Stomach (tissue), 9 donors: Measurements from ENCODE around the gene LZIC. TPM values are rescaled to one million over a fixed set of nuclear protein-coding genes. Genes with fewer than 3 reads are reported as not detected.

Experiments
- DNase-seq, 2 donors: peaks; one replicate each; pipeline versions ENCODE4 v3.0.0 to v3.0.0-alpha.2; 2013 to 2019
- H3K27ac ChIP-seq, 5 donors: fragments of 200-600 bp in 4 of 5; sonication (generic) in 4 of 5; one replicate each; pipeline ENCODE4 v1.5.1; 2013 to 2019; ENCODE audit warnings: mild to moderate bottlenecking in 1 of 5, moderate library complexity in 1 of 5
- H3K27me3 ChIP-seq, 3 donors: fragments of 200-600 bp; sonication (generic); one replicate each; pipeline ENCODE4 v1.5.1; 2017 to 2019; ENCODE audit warnings: mixed run types in 1 of 3
- H3K36me3 ChIP-seq, 4 donors: fragments of 200-600 bp; sonication (generic); 1 replicate in 3 of 4; 2 replicates in 1 of 4; pipeline ENCODE4 v1.5.1; 2016 to 2019
- H3K4me1 ChIP-seq, 4 donors: fragments of 200-600 bp; sonication (generic); one replicate each; pipeline ENCODE4 v1.5.1; 2016 to 2019
- H3K4me3 ChIP-seq, 4 donors: fragments of 200-600 bp; sonication (generic) in 3 of 4; one replicate each; pipeline ENCODE4 v1.5.1; 2016 to 2019; ENCODE audit warnings: mild to moderate bottlenecking in 1 of 4
- H3K9me3 ChIP-seq, 4 donors: fragments of 200-600 bp; sonication (generic); one replicate each; pipeline ENCODE4 v1.5.1; 2016 to 2019
- EP300 ChIP-seq: sonication (generic); formaldehyde crosslinking; IDR thresholded peaks from one replicate; pipeline ENCODE4 v1.6.1; 2017; ENCODE audit warnings: antibody characterized with exemption
- POLR2A ChIP-seq, 4 donors: fragments of 450-650 bp; IDR thresholded peaks; one replicate each; pipeline ENCODE4 v1.6.1; 2016; ENCODE audit warnings: antibody characterized with exemption in 4 of 4, control low read depth in 2 of 4, mild to moderate bottlenecking in 1 of 4, moderate library complexity in 1 of 4
- POLR2AphosphoS5 ChIP-seq, 3 donors: sonication (generic); formaldehyde crosslinking; IDR thresholded peaks; one replicate each; pipeline ENCODE4 v1.6.1; 2016; ENCODE audit warnings: antibody characterized with exemption in 3 of 3
- WGBS, 5 donors: extraction: QIAGEN DNeasy Blood & Tissue Kit in 3 of 5; methylation state at CpG; one replicate each; pipeline versions ENCODE4 v1.1.5 to v1.1.7; 2013 to 2018; 5-methylcytosine and 5-hydroxymethylcytosine counted together
- intact Hi-C: fragments of 100-400 bp; cut with DNase I; formaldehyde crosslinking; loops from one replicate; pipeline ENCODE4 v1.15.1; 2023; ENCODE audit warnings: low total_unique reads
- polyA plus RNA-seq, 3 donors: library from polyadenylated mRNA; stranded (reverse); fragments of 200-250 nt; gene quantifications; one replicate each; pipeline ENCODE4 v1.2.3, GENCODE V29; 2013
- total RNA-seq, 5 donors: library from RNA; depleted of rRNA; stranded (reverse); fragments of >200 nt; gene quantifications; one replicate each; pipeline versions ENCODE4 v1.1.0 to v1.2.3, GENCODE V29; 2014 to 2016
- TF ChIP-seq, protein P1 (sequence below), 7 experiments: fragments of 450-650 bp in 4 of 7; fragments of 200-600 bp in 3 of 7; sonication (generic) in 3 of 7; IDR thresholded peaks; one replicate each; pipeline ENCODE4 v1.5.1; 2016 to 2019; ENCODE audit warnings: antibody characterized with exemption in 7 of 7, control low read depth in 2 of 7, mild to moderate bottlenecking in 1 of 7
- donor health status: healthy with polysubstance abuse.
- donor health status: Bipolar disorder and iron deficiency.
- donor health status: healthy.

LZIC gene
- total and polyA plus RNA-seq, 8 donors: 1.8 to 32.5 (median 15.2) TPM

DNA sequence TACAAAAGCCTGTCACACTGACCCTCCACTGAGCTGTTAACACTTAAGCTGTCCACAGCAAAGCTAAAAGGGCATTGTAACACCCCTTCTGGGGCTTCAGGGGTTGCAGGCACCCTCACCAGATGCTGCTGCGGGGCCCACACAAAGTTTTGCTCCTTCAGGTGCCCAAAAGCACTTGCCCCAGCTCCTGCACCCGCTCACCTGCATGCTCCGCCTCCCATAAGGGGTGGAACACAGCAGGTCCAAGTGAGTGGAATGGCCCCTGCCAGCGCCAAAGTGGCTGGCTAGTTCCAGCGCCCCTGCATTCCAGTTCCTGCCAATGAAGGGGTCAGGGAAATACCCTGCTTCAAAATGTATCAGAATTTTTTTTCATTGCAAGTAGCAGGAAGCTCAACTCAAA is 46.6 kb upstream of the LZIC start:
- WGBS, 5 donors: 80 to 94% (median 84%) methylated on average over 5 of the region's 5 CpGs

GRCh38 chr1:9985001-9985400 is 41.8 kb upstream of the LZIC start:
- 37 to 44% (median 43%) methylated on average over 6 of the region's 6 CpGs for WGBS, 5 donors
- Histone ChIP-seq H3K27ac (peak overlapping the region in 2 of 5 donors; percentile 31 to 32), H3K36me3 (peaks cover 16 to 49% (median 47%) of the 10 kb centered on the region in 4 donors), H3K27me3 (no peaks in the 10 kb centered on the region), H3K9me3 (no peaks in the 10 kb centered on the region), H3K4me1 (peaks cover 0 to 4% (median 0%) of the 10 kb centered on the region in 4 donors), H3K4me3 (no peak overlapping the region)
- TF ChIP-seq, protein P1, sequence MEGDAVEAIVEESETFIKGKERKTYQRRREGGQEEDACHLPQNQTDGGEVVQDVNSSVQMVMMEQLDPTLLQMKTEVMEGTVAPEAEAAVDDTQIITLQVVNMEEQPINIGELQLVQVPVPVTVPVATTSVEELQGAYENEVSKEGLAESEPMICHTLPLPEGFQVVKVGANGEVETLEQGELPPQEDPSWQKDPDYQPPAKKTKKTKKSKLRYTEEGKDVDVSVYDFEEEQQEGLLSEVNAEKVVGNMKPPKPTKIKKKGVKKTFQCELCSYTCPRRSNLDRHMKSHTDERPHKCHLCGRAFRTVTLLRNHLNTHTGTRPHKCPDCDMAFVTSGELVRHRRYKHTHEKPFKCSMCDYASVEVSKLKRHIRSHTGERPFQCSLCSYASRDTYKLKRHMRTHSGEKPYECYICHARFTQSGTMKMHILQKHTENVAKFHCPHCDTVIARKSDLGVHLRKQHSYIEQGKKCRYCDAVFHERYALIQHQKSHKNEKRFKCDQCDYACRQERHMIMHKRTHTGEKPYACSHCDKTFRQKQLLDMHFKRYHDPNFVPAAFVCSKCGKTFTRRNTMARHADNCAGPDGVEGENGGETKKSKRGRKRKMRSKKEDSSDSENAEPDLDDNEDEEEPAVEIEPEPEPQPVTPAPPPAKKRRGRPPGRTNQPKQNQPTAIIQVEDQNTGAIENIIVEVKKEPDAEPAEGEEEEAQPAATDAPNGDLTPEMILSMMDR (IDR thresholded peaks at IDR 0.05): no peak
- TF ChIP-seq POLR2AphosphoS5 (IDR thresholded peaks at IDR 0.05): no peak
- no peak for TF ChIP-seq EP300
- no peak for TF ChIP-seq POLR2A (IDR thresholded peaks at IDR 0.05)
- DNase-seq: no peak
- intact Hi-C loops: no loop called here

More for the DNA sequence above, 46.6 kb upstream of the LZIC start:
- no peak overlapping the region for H3K4me3 ChIP-seq
- no peaks in the 10 kb centered on the region for H3K27me3 ChIP-seq
- peaks cover 0 to 22% (median 2%) of the 10 kb centered on the region in 4 donors for H3K4me1 ChIP-seq
- DNase-seq: no peak
- intact Hi-C loops: no loop called here
- no peaks in the 10 kb centered on the region for H3K9me3 ChIP-seq
- TF ChIP-seq EP300 (no peak), POLR2AphosphoS5 (IDR thresholded peaks at IDR 0.05) (no peak), POLR2A (IDR thresholded peaks at IDR 0.05) (no peak)
- TF ChIP-seq, protein P1 (IDR thresholded peaks at IDR 0.05): no peak
- no peak overlapping the region for H3K27ac ChIP-seq
- H3K36me3 ChIP-seq: peaks cover 0 to 5% (median 2%) of the 10 kb centered on the region in 4 donors

GRCh38 chr1:9984253-9984652 is 41.1 kb upstream of the LZIC start:
- Histone ChIP-seq H3K27me3 (no peaks in the 10 kb centered on the region), H3K36me3 (peaks cover 16 to 56% (median 54%) of the 10 kb centered on the region in 4 donors), H3K27ac (peak overlapping the region in 2 of 5 donors; percentile 11 to 18), H3K4me1 (no peaks in the 10 kb centered on the region), H3K9me3 (no peaks in the 10 kb centered on the region), H3K4me3 (no peak overlapping the region)
- intact Hi-C loops: no loop called here
- no peak for DNase-seq
- TF ChIP-seq, protein P1 (IDR thresholded peaks at IDR 0.05): no peak
- TF ChIP-seq POLR2AphosphoS5 (IDR thresholded peaks at IDR 0.05) (no peak), EP300 (no peak), POLR2A (IDR thresholded peaks at IDR 0.05) (no peak)
- 73 to 88% (median 80%) methylated on average over 5 of the region's 5 CpGs for WGBS, 5 donors

DNA sequence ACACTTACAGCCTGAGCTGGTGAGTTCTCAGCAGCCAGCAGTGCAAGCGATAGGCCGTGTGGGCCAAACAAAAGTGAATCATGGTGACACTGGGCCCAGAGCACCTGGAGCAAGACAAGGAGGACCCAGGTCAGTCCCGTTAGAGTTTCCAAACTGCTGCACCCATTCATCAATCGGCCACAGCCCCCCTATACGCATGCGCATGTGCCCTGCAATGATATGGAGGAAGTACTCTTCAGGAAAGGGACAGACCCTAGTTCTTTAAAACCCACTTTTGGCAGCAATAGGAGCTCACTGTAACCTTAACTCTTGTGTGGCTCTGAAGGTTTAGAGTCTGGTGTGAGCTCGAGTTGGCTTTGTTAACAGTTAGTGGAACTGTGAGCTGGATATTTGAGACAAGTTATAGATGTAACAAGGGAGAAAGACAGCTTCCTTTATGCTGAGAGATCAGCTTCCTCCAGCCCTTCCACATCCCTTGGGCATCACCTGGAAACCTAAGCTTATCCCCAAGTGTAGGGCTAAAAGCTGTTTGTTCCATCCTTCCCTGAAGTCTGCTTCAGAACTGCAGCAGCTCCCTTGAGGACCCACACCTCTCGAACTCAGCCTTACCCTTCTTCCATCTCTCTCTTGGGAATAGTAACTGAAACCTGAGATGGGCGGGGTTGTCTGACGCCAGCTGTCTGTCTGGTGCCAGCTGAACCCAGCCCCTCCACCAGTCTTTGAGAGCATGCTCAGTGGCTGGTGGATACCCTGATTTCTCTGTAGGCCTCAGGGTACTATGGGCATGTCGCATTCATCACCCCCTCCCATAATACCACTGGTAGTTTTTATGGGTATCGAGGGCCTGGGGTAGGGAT is 17.7 kb upstream of the LZIC start:
- Histone ChIP-seq H3K27me3 (no peaks in the 10 kb centered on the region), H3K4me3 (no peak overlapping the region), H3K4me1 (no peaks in the 10 kb centered on the region), H3K27ac (no peak overlapping the region), H3K9me3 (no peaks in the 10 kb centered on the region), H3K36me3 (no peaks in the 10 kb centered on the region)
- DNase-seq: peak in 1 of 2 donors; percentile 26
- intact Hi-C loops: no loop called here
- WGBS, 5 donors: 77 to 88% (median 81%) methylated on average over 11 to 12 of the region's 12 CpGs
- no peak for TF ChIP-seq POLR2AphosphoS5 (IDR thresholded peaks at IDR 0.05)
- TF ChIP-seq, protein P1 (IDR thresholded peaks at IDR 0.05): no peak
- TF ChIP-seq EP300: no peak
- no peak for TF ChIP-seq POLR2A (IDR thresholded peaks at IDR 0.05)
